HG03442 (cell line): ENCODE results near the gene TNK2.
"Not testable (repeated sequence)": the region's sequence is repeated elsewhere in the genome, so short reads cannot be mapped to it uniquely, and the experiment has no call there.

Experiments used
- ATAC-seq: cut with Tn5 transposase; IDR thresholded peaks from one replicate; pipeline ENCODE4 v1.9.1; 2021; ENCODE audit warnings: mild to moderate bottlenecking, moderate library complexity; ENCODE audit not compliant: unreplicated experiment

The TNK2 gene

DNA sequence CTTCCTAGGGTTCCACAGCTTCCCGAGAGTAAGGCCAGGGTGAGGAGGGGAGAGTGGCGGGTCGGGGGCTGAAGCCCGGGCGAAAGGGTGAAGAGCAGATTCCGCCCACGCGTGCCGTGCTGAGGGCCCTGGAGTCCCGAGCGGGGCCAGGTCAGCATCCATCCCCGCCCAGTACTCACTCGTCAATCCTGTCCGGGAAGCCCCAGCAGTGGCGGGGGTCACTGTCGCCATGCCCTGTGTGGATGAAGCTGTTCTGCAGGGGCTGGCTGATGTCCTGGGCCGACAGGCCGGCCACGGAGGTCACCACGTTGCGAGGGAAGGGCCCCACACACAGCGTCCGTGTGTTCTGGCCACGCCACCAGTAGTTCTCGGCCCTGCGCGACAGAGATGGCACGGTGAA is 36.3 kb downstream of the TNK2 start:
- ATAC-seq: no peak

DNA sequence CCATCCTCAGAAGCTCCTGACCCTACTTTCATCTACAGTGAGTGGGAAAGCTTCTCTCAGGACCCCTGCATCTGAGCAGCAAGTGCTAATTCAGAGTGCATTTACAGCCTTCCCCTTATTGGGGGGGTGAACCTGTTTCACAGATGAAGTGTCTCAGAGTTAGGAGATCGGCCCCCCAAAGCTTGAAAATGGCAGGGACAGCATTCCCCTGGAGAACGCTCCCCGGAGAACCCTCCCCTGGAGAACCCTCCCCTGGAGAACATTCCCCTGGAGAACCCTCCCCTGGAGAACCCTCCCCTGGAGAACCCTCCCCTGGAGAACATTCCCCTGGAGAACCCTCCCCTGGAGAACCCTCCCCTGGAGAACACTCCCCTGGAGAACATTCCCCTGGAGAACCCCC is 36.7 kb downstream of the TNK2 start:
- ATAC-seq: not testable (repeated sequence)

DNA sequence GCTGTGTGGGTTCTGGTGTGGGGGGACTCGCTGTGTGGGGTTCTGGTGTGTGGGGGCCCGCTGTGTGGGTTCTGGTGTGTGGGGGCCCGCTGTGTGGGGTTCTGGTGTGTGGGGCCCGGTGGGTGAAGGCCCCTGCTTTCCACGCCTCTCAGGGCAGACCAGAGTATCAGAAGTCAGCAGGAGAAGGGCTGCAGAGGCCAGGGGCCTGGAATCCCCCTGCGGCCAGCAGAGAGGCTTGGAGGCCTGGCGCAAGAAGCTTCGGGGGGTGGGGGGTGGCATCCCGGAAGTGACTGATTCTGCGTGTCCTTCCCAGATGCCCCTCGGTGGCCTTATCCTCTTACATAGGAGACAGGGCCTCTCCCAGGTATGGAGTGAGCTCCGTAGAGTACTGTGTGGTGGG is 37.4 kb downstream of the TNK2 start:
- ATAC-seq: no peak

GRCh38 chr3:195870442-195870841 is 37.9 kb downstream of the TNK2 start:
- ATAC-seq: no peak

- no peak for ATAC-seq
These were observed 38.8 kb downstream of the TNK2 start for GRCh38 chr3:195869413-195870001.

- no peak for ATAC-seq
These were observed 39.4 kb downstream of the TNK2 start for GRCh38 chr3:195868866-195869412.

GRCh38 chr3:195868336-195868865 is 40.0 kb downstream of the TNK2 start:
- ATAC-seq: no peak

- no peak for ATAC-seq
These were observed 40.6 kb downstream of the TNK2 start for GRCh38 chr3:195867631-195868335.

GRCh38 chr3:195866686-195867511 is 41.5 kb downstream of the TNK2 start:
- ATAC-seq: no peak

DNA sequence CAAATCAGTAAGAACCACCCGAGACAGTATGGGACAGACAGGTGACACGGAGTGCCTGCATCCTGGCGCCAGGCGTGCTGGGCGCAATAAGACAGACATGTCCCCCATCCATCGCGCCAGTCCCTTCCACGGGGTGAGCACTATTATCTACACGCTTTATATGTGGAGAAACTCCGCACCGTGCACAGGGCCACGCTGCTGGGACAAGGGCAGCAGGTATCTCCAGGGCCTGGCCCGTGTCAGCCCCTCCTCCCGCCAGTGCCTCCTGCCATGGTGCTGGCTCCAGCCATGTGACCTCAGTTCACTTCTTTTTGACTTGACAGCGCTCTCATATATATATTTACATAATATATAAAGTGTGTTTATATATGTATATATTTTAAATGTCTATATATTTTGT is 42.6 kb downstream of the TNK2 start:
- ATAC-seq: no peak

GRCh38 chr3:195863121-195864061 is 45.0 kb downstream of the TNK2 start:
- no peak for ATAC-seq

DNA sequence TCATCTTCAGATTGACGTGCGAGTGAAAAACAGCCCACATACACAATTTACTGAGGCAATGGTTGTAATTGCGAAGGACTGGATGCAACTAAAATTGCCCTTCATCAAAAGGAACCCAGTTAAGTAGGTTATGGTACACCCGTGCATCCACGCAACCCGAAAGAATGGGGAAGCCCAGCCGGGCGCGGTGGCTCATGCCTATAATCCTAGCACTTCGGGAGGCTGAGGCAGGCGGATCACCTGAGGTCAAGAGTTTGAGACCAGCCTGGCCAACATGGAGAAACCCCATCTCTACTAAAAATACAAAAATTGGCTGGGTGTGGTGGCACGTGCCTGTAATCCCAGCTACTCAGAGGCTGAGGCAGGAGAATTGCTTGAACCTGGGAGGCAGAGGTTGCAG is 46.0 kb downstream of the TNK2 start:
- not testable (repeated sequence) for ATAC-seq

DNA sequence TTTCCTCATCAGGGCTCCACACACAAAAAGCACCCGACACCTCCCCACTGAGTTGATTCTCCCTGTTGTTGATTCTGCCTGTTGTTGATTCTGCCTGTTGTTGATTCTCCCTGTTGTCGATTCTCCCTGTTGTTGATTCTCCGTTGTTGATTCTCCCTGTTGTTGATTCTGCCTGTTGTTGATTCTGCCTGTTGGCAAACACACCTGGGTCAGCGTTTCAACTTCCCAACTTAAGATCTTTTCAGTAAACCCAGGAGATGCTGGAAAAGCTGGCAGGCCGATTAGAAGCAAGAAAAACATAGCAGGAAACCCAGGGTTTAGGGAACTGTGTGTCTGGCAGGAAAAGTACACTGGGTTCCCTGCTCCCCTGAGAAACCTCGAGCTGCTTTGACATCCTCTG is 47.9 kb downstream of the TNK2 start:
- no peak for ATAC-seq

DNA sequence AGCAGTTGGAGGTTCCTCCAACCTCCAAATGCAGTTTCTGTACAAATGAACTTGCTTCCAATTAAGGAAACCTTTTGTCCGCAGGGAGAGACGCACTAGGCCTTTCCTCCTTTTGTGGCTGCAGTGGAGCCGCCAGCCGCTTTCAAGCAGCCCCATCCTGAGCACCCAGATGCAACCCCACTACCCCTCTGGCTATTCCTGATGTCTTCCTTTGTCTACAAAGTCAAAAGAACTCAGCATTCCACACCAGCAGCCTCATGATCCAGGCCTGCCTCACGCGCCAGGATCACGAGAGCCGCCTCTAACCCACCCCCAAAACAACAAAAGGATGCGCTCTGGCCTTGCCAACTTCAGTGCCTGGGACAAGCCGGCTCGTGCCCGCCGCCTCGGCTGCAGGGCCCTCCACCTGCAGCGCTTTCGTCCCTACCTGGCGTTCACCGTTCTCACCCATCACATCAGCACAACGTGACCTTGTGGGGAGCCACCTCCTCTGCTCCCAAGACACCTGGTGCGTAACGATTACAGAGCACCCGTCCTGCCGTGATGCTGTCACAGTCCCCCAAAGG is 48.4 kb downstream of the TNK2 start:
- ATAC-seq: no peak

DNA sequence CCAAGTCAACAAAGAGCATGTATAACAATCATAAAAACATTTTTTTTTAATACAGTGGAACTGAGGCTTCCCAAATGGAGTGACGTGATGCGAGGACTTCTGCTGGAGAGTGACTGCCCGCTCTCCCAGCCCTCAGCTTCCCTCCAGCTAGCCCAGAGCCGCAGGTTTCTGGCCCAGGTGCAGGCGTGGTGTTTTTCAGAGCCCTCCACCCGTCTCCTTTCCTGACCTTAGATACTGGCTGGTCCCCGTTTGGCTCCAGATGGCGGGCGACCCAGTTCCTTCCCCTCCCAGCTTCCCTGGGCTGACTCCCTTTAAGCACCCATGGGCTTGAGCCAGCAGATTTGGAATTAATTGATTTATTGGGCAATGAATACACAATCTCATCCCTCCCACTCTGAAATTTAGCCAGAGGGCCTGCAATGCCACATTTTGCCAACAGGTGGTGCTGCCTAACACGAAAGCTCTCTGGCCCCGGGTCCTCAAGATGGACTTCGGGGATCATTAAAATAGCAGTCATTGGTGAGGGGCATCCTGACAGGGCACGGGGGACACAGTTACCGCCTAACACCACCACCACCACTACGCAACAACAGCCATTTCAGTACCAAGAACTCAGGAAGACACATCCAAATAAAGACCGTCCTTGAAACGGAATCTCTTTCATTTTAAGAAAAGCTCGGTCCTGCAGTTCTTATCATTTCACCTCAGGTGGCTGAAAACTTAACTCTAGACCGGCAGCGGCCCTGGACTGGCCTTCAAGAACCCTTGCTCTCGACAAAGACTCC is 49.1 kb downstream of the TNK2 start:
- no peak for ATAC-seq

DNA sequence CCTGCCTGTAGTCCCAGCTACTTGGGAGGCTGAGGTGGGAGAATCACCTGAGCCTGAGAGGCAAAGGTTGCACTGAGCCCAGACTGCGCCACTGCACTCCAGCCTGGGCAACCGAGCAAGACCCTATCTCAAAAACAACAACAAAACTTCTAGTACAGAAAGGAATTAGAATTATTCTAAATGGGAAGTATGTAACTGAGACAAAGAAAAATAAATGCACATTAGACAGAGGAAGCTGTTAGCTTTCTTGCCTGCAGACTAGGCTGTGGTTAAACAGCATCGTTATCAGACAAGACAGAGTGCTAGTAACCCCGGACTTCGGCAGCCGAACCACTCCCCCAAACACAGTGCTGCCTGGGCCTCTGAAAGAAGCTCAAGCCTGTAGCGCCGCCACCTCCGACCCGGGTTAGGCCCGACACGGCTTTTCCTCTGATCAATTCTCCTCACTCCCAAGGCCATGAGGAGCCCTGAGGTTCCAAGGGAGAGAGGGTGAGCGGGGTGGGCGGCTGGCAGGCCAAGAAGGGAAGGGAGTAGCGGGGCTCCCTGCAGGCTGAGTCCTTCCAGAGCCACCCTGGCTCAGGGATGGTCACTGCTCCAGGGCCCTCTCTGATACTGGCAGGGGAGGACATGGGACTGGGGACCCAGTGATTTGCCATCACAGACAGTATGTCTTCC is 51.8 kb downstream of the TNK2 start:
- ATAC-seq: no peak

- no peak for ATAC-seq
These were observed 52.6 kb downstream of the TNK2 start for GRCh38 chr3:195855471-195856409.
